Prostate gland (tissue), 2 donors: ENCODE data around the gene OR5W2.
"Not testable (repeated sequence)": the region's sequence is repeated elsewhere in the genome, so short reads cannot be mapped to it uniquely, and the experiment has no call there.

ENCODE experiments used
- CTCF ChIP-seq, 4 experiments: fragments of 200-600 bp in 2 of 4; fragments of 450-650 bp in 2 of 4; sonication (generic) in 2 of 4; IDR thresholded peaks; 1 replicate in 3 of 4; 2 replicates in 1 of 4; pipeline ENCODE4 v1.5.1; 2016 to 2019; ENCODE audit warnings: antibody characterized with exemption in 4 of 4, mild to moderate bottlenecking in 2 of 4, moderate library complexity in 2 of 4
- POLR2A ChIP-seq: fragments of 450-650 bp; IDR thresholded peaks from one replicate; pipeline ENCODE4 v1.6.1; 2016; ENCODE audit warnings: antibody characterized with exemption, mild to moderate bottlenecking

- TF ChIP-seq POLR2A; CTCF (IDR thresholded peaks at IDR 0.05): not testable (repeated sequence)
Observed at GRCh38 chr11:55873146-55873545, 41.2 kb downstream of the OR5W2 start.
